SK-N-SH treated with all-trans-retinoic acid at 6 μM for 48 hours (cell line): Measurements from ENCODE around the gene IL12B.
A peak's percentile ranks its signal among the peaks of the same experiment; 100 is the strongest.
"Not testable (repeated sequence)": the region's sequence is repeated elsewhere in the genome, so short reads cannot be mapped to it uniquely, and the experiment has no call there.

ENCODE experiments used
- ATAC-seq: fragments of 200-7000 bp; cut with Tn5 transposase; 3 replicates; pipeline ENCODE4 v1.9.1; 2020; ENCODE audit warnings: mild to moderate bottlenecking, moderate library complexity
- BACH2 ChIP-seq: fragments of 250-450 bp; sonication (Bioruptor Pico); IDR thresholded peaks from 2 replicates; pipeline ENCODE4 v1.9.0; 2021; ENCODE audit warnings: mild to moderate bottlenecking, borderline replicate concordance
- CSDC2 ChIP-seq: fragments of 250-450 bp; sonication (Bioruptor Pico); IDR thresholded peaks from 2 replicates; pipeline ENCODE4 v1.5.0; 2020; ENCODE audit warnings: mild to moderate bottlenecking, moderate library complexity
- GLIS3 ChIP-seq: fragments of 250-450 bp; sonication (Bioruptor Pico); IDR thresholded peaks from 2 replicates; pipeline ENCODE4 v1.5.0; 2020; ENCODE audit warnings: mild to moderate bottlenecking, moderate library complexity
- ISL1 ChIP-seq: fragments of 250-450 bp; sonication (Bioruptor Pico); IDR thresholded peaks from 2 replicates; pipeline ENCODE4 v2.1.2; 2022; ENCODE audit warnings: mild to moderate bottlenecking, moderate library complexity
- OSR1 ChIP-seq: fragments of 250-450 bp; sonication (Bioruptor Pico); IDR thresholded peaks from 2 replicates; pipeline ENCODE4 v1.8.0; 2022; ENCODE audit warnings: moderate library complexity, mild to moderate bottlenecking, inconsistent platforms
- PPARA ChIP-seq: fragments of 250-450 bp; sonication (Bioruptor Pico); IDR thresholded peaks from 2 replicates; pipeline ENCODE4 v1.5.0; 2020; ENCODE audit warnings: mild to moderate bottlenecking, borderline replicate concordance
- RARB ChIP-seq: fragments of 250-450 bp; sonication (Bioruptor Pico); IDR thresholded peaks from 2 replicates; pipeline ENCODE4 v1.8.0; 2021; ENCODE audit warnings: mild to moderate bottlenecking, moderate library complexity
- SNAI2 ChIP-seq: fragments of 250-450 bp; sonication (Bioruptor Pico); IDR thresholded peaks from 2 replicates; pipeline ENCODE4 v1.5.0; 2020; ENCODE audit warnings: mild to moderate bottlenecking, moderate library complexity
- TCF4 ChIP-seq: fragments of 250-450 bp; sonication (Bioruptor Pico); IDR thresholded peaks from 2 replicates; pipeline ENCODE4 v1.8.0; 2021; ENCODE audit warnings: mild to moderate bottlenecking, moderate library complexity, borderline replicate concordance
- ZC3H10 ChIP-seq: fragments of 250-450 bp; sonication (Bioruptor Pico); IDR thresholded peaks from 2 replicates; pipeline ENCODE4 v1.5.1; 2021; ENCODE audit warnings: mild to moderate bottlenecking, moderate library complexity
- ZFP3 ChIP-seq: fragments of 250-450 bp; sonication (Bioruptor Pico); IDR thresholded peaks from 2 replicates; pipeline ENCODE4 v1.5.0; 2020; ENCODE audit warnings: mild to moderate bottlenecking, moderate library complexity
- ZFP30 ChIP-seq: fragments of 450-650 bp; formaldehyde crosslinking; IDR thresholded peaks from 2 replicates; pipeline ENCODE4 v1.5.0; 2022; ENCODE audit warnings: mild to moderate bottlenecking, moderate library complexity
- ZNF565 ChIP-seq: fragments of 450-650 bp; formaldehyde crosslinking; conservative IDR thresholded peaks from 2 replicates; pipeline ENCODE4 v1.5.0; 2020; ENCODE audit warnings: low read depth, mild to moderate bottlenecking, moderate library complexity
- ZNF70 ChIP-seq: fragments of 450-650 bp; formaldehyde crosslinking; IDR thresholded peaks from 2 replicates; pipeline ENCODE4 v1.5.0; 2020; ENCODE audit warnings: mild to moderate bottlenecking, moderate library complexity
- TF ChIP-seq, protein P1 (sequence below): fragments of 250-450 bp; sonication (Bioruptor Pico); IDR thresholded peaks from 2 replicates; pipeline ENCODE4 v1.5.1; 2021; ENCODE audit warnings: mild to moderate bottlenecking, moderate library complexity
- TF ChIP-seq, protein P2 (sequence below): fragments of 250-450 bp; sonication (Bioruptor Pico); IDR thresholded peaks from 2 replicates; pipeline ENCODE4 v1.8.0; 2020; ENCODE audit warnings: mild to moderate bottlenecking, moderate library complexity, borderline replicate concordance
- TF ChIP-seq, protein P3 (sequence below): fragments of 250-450 bp; sonication (Bioruptor Pico); IDR thresholded peaks from 2 replicates; pipeline ENCODE4 v1.5.1; 2020; ENCODE audit warnings: low read depth, mild to moderate bottlenecking, moderate library complexity
- TF ChIP-seq, protein P4 (sequence below): fragments of 250-450 bp; sonication (Bioruptor Pico); IDR thresholded peaks from 2 replicates; pipeline ENCODE4 v1.5.0; 2020; ENCODE audit warnings: mild to moderate bottlenecking, moderate library complexity

IL12B gene

DNA sequence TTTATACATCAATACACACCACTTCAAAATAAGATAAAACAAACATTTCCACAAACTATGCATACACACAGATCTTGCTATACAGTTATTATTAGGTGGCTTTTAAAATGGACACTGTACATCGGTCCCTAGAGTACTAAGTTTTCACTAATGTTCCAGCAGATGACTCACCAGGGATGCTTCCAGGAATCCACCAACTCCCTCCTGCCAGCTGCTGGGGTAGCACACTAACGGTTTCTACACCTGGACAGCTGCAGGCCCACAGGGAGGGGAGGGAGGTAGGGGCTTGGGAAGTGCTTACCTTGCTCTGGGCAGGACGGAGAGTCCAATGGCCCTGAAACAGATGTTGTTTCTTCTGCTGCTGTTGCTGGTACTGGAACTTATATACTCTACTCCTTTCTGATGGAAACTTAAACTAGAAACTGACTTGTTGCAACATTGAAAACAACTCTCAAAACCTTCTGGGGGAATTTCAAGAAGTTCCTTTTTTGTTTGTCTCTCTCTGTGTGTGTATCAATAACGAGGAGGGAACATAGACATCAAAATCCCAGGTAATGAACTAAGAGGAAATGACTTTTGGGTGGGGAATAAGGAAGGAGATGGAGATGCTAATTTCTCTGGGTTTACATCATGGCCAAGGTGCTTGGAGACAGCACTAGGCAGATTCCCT lies at the start of gene IL12B:
Gene IL12B (minus strand): TSS at position 357 of the 670 bp plus-strand sequence. CDS start 3,705 bp downstream, outside the sequence.
- TF ChIP-seq, protein P1, sequence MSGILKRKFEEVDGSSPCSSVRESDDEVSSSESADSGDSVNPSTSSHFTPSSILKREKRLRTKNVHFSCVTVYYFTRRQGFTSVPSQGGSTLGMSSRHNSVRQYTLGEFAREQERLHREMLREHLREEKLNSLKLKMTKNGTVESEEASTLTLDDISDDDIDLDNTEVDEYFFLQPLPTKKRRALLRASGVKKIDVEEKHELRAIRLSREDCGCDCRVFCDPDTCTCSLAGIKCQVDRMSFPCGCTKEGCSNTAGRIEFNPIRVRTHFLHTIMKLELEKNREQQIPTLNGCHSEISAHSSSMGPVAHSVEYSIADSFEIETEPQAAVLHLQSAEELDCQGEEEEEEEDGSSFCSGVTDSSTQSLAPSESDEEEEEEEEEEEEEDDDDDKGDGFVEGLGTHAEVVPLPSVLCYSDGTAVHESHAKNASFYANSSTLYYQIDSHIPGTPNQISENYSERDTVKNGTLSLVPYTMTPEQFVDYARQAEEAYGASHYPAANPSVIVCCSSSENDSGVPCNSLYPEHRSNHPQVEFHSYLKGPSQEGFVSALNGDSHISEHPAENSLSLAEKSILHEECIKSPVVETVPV (CRISPR knock-in tag): no peak
- no peak for TF ChIP-seq SNAI2 (CRISPR knock-in tag)
- no peak for TF ChIP-seq CSDC2 (CRISPR knock-in tag)
- no peak for TF ChIP-seq ZNF565 (CRISPR knock-in tag)
- no peak for TF ChIP-seq ZFP3
- no peak for TF ChIP-seq ZC3H10 (CRISPR knock-in tag)
- TF ChIP-seq ISL1: no peak
- TF ChIP-seq GLIS3: no peak
- TF ChIP-seq TCF4: no peak
- no peak for TF ChIP-seq RARB
- no peak for TF ChIP-seq OSR1 (CRISPR knock-in tag)
- no peak for TF ChIP-seq ZNF70 (CRISPR knock-in tag)
- TF ChIP-seq, all 23 proteins: peak for 0
- ATAC-seq: peak; percentile 26; the same call in 2 of the 3 replicates

DNA sequence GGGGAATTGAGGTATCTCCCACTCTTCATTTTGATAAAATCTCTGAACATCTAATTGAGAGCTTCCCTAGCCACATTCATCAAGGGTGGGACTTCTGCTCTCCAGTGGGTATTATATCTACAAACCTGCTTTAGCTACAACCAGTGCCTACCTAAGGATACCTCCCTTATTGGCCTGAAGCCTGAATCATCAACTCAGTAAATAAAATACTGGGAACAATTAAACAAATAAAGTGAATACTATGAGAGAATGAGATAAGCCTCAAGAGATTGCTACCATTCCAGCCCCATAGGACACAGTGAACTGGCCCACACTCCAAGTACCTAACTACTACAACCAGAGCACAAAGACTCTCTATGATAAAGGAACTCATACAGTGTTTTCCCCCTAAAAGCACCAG lies 47.4 kb upstream of the IL12B start:
- no peak for TF ChIP-seq ZNF565 (CRISPR knock-in tag)
- no peak for TF ChIP-seq ZNF70 (CRISPR knock-in tag)
- no peak for TF ChIP-seq SNAI2 (CRISPR knock-in tag)
- TF ChIP-seq RARB: no peak
- no peak for TF ChIP-seq ZC3H10 (CRISPR knock-in tag)
- TF ChIP-seq ZFP30 (CRISPR knock-in tag): no peak
- TF ChIP-seq PPARA (CRISPR knock-in tag): no peak
- no peak for TF ChIP-seq CSDC2 (CRISPR knock-in tag)
- TF ChIP-seq ISL1: no peak
- no peak for TF ChIP-seq BACH2
- no peak for TF ChIP-seq ZFP3
- TF ChIP-seq, protein P2, sequence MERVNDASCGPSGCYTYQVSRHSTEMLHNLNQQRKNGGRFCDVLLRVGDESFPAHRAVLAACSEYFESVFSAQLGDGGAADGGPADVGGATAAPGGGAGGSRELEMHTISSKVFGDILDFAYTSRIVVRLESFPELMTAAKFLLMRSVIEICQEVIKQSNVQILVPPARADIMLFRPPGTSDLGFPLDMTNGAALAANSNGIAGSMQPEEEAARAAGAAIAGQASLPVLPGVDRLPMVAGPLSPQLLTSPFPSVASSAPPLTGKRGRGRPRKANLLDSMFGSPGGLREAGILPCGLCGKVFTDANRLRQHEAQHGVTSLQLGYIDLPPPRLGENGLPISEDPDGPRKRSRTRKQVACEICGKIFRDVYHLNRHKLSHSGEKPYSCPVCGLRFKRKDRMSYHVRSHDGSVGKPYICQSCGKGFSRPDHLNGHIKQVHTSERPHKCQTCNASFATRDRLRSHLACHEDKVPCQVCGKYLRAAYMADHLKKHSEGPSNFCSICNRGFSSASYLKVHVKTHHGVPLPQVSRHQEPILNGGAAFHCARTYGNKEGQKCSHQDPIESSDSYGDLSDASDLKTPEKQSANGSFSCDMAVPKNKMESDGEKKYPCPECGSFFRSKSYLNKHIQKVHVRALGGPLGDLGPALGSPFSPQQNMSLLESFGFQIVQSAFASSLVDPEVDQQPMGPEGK (CRISPR knock-in tag): no peak
- TF ChIP-seq GLIS3: no peak
- TF ChIP-seq, protein P3, sequence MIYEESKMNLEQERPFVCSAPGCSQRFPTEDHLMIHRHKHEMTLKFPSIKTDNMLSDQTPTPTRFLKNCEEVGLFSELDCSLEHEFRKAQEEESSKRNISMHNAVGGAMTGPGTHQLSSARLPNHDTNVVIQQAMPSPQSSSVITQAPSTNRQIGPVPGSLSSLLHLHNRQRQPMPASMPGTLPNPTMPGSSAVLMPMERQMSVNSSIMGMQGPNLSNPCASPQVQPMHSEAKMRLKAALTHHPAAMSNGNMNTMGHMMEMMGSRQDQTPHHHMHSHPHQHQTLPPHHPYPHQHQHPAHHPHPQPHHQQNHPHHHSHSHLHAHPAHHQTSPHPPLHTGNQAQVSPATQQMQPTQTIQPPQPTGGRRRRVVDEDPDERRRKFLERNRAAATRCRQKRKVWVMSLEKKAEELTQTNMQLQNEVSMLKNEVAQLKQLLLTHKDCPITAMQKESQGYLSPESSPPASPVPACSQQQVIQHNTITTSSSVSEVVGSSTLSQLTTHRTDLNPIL (CRISPR knock-in tag): no peak
- TF ChIP-seq, protein P4, sequence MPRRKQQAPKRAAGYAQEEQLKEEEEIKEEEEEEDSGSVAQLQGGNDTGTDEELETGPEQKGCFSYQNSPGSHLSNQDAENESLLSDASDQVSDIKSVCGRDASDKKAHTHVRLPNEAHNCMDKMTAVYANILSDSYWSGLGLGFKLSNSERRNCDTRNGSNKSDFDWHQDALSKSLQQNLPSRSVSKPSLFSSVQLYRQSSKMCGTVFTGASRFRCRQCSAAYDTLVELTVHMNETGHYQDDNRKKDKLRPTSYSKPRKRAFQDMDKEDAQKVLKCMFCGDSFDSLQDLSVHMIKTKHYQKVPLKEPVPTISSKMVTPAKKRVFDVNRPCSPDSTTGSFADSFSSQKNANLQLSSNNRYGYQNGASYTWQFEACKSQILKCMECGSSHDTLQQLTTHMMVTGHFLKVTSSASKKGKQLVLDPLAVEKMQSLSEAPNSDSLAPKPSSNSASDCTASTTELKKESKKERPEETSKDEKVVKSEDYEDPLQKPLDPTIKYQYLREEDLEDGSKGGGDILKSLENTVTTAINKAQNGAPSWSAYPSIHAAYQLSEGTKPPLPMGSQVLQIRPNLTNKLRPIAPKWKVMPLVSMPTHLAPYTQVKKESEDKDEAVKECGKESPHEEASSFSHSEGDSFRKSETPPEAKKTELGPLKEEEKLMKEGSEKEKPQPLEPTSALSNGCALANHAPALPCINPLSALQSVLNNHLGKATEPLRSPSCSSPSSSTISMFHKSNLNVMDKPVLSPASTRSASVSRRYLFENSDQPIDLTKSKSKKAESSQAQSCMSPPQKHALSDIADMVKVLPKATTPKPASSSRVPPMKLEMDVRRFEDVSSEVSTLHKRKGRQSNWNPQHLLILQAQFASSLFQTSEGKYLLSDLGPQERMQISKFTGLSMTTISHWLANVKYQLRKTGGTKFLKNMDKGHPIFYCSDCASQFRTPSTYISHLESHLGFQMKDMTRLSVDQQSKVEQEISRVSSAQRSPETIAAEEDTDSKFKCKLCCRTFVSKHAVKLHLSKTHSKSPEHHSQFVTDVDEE (CRISPR knock-in tag): no peak
- TF ChIP-seq, protein P1 (CRISPR knock-in tag): no peak
- ATAC-seq: no peak

DNA sequence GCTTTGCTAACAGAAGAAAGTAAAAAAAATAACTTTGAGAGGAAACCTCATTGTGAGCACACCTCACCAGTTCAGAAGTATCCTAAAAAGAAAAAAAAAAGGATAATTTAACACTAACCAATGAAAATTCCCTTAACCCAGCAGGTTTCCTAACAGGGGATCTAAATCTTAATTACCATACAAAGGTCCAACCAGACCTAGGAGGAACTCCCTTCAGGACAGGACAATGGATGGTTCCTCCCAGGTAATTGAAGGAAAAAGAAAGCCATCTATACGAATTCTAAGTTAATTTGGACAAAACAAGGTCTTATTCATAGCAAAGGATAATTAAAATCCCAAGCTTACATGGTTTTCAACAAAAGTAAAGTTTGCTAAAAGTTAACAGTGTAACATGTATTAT lies 37.6 kb upstream of the IL12B start:
- not testable (repeated sequence) for ATAC-seq

DNA sequence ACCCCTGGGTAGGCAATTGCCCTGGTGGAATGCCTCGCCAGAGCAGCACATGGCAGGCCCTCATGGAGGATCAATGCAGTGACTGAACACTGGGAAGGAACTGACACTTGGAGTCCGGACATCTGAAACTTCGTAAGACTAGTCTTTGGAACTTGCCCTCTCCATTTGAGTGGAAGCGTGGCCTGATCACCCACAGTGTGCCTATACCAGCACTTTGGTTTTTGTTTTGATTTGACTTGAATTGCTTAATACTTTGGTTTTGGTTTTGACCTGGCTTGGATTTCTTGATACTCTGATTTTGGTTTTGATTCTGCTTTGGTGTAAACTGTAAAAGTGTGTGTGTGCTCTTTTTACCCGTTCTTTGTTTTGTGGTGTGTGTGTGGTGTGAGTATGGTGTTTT lies 36.5 kb upstream of the IL12B start:
- ATAC-seq: not testable (repeated sequence)
